PC-9 (cell line): ENCODE measurements around the gene FAM237B. TPM values are rescaled to one million over a fixed set of nuclear protein-coding genes. Genes with fewer than 3 reads are reported as not detected.
A peak's percentile ranks its signal among the peaks of the same experiment; 100 is the strongest.

Source experiments
- BruUV-seq: library from RNA; stranded (reverse); fragments of 400-500 nt; replicated peaks from 2 replicates; lab custom pipeline; 2021; lab: Mats Ljungman, UMichigan
- CTCF ChIA-PET: fragments of 300-600 bp; sonication (Branson Sonifier 250); formaldehyde crosslinking; loops from one replicate; lab custom pipeline; 2022; ENCODE audit warnings: antibody characterized with exemption; lab: Charles Lee
- POLR2A ChIA-PET: fragments of 300-600 bp; sonication (Branson Sonifier 250); formaldehyde crosslinking; loops from one replicate; lab custom pipeline; 2022; ENCODE audit warnings: antibody characterized with exemption; ENCODE audit not compliant: unreplicated experiment; lab: Charles Lee
- DNase-seq, 2 experiments: peaks; one replicate each; pipeline versions ENCODE4 v3.0.0 to v3.0.0-alpha.2; 2015 to 2022; ENCODE audit warnings: mixed read lengths in 1 of 2
- H2AFZ ChIP-seq: fragments of 200-600 bp; sonication (generic); 2 replicates; pipeline ENCODE4 v1.8.1; 2017; ENCODE audit warnings: antibody characterized with exemption
- H3F3A ChIP-seq: fragments of 200-600 bp; sonication (generic); 2 replicates; pipeline ENCODE4 v1.8.1; 2017; ENCODE audit warnings: antibody characterized with exemption, mild to moderate bottlenecking, low read depth; ENCODE audit not compliant: insufficient read depth
- H3K27ac ChIP-seq: fragments of 200-600 bp; sonication (generic); 2 replicates; pipeline ENCODE4 v1.6.1; 2016; ENCODE audit warnings: mixed run types
- H3K27me3 ChIP-seq: fragments of 200-600 bp; sonication (generic); 2 replicates; pipeline ENCODE4 v1.6.1; 2016; ENCODE audit warnings: low read depth, mixed run types; ENCODE audit not compliant: insufficient read depth
- H3K36me3 ChIP-seq: fragments of 200-600 bp; sonication (generic); 2 replicates; pipeline ENCODE4 v1.6.1; 2016; ENCODE audit warnings: low read depth, mixed run types
- H3K4me1 ChIP-seq: fragments of 200-600 bp; sonication (generic); replicated peaks from 2 replicates; pipeline ENCODE4 v1.6.1; 2016; ENCODE audit warnings: mixed run types; ENCODE audit not compliant: insufficient read depth
- H3K4me2 ChIP-seq: fragments of 200-600 bp; sonication (generic); 2 replicates; pipeline ENCODE4 v1.6.1; 2017; ENCODE audit warnings: mixed run types
- H3K4me3 ChIP-seq: fragments of 200-600 bp; sonication (generic); 2 replicates; pipeline ENCODE4 v1.6.1; 2016; ENCODE audit warnings: mixed run types
- H3K79me2 ChIP-seq: fragments of 200-600 bp; sonication (generic); 2 replicates; pipeline ENCODE4 v1.6.1; 2017; ENCODE audit warnings: low read depth, mixed run types
- H3K9me2 ChIP-seq: fragments of 200-600 bp; sonication (generic); 2 replicates; pipeline ENCODE4 v1.8.1; 2017; ENCODE audit warnings: mild to moderate bottlenecking; ENCODE audit not compliant: insufficient read depth
- H3K9me3 ChIP-seq: fragments of 200-600 bp; sonication (generic); 2 replicates; pipeline ENCODE4 v1.8.1; 2016; ENCODE audit warnings: low read depth; ENCODE audit not compliant: insufficient read depth
- H4K20me1 ChIP-seq: fragments of 200-600 bp; sonication (generic); 2 replicates; pipeline ENCODE4 v1.8.1; 2017; ENCODE audit not compliant: insufficient read depth
- CTCF ChIP-seq: fragments of 200-600 bp; sonication (generic); conservative IDR thresholded peaks from 2 replicates; pipeline ENCODE4 v1.6.1; 2017; ENCODE audit warnings: mixed run types, antibody characterized with exemption, mild to moderate bottlenecking, moderate library complexity
- EZH2 ChIP-seq: fragments of 200-600 bp; sonication (generic); IDR thresholded peaks from 2 replicates; pipeline ENCODE4 v1.8.0; 2017; ENCODE audit warnings: antibody characterized with exemption, low read depth
- intact Hi-C: fragments of 100-400 bp; cut with micrococcal nuclease; formaldehyde crosslinking; loops from one replicate; pipeline ENCODE4 v1.10.0; 2022; ENCODE audit not compliant: unreplicated experiment
- total RNA-seq: library from RNA; stranded (reverse); gene quantifications from 2 replicates; pipeline ENCODE4 v1.2.3, GENCODE V29; 2021

The FAM237B gene
- total RNA-seq, 1 experiment from 2014 or later: not detected

DNA sequence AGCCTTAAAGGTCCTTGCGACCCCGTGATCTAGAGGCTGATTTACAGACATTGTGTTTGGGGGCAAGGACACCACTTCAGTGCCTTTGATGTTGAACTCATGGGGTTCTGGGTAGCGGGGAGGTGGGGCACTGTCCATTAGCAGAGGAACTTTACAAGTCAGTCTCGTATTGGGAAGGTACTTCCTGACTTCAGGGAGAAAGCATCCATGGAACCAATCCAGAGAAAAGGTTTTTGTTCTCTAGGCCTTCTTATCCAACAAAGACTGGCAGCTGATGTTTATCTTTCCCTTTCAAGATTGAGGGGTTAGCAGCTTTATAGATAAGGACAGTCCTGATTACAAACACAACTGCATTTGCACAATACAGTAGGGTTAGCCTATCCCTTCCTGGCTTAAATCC, 28.2 kb upstream of the FAM237B start:
- Histone ChIP-seq H3K36me3 (peaks cover 18% of the 10 kb centered on the region), H3F3A (peaks cover 3% of the 10 kb centered on the region; the same call in 1 of the 2 replicates), H3K27me3 (no peaks in the 10 kb centered on the region), H3K4me3 (no peak overlapping the region), H4K20me1 (no peaks in the 10 kb centered on the region; the same call in 1 of the 2 replicates), H3K4me1 (0 out of 2 replicates have a peak, but pooled peaks cover 13% of the 10 kb centered on the region), H3K4me2 (no peak overlapping the region), H3K79me2 (peaks cover 47% of the 10 kb centered on the region), H3K9me2 (no peaks in the 10 kb centered on the region), H3K27ac (no peak overlapping the region), H3K9me3 (no peaks in the 10 kb centered on the region), H2AFZ (no peak overlapping the region)
- CTCF ChIA-PET: interaction anchor here (0.6 kb wide), 1 partner anchor 12 kb away, joined by 7 read pairs; no protein-coding TSS in a partner anchor
- intact Hi-C loops: loop anchor here (5.0 kb wide), 1 partner anchor 33 kb away; no protein-coding TSS in a partner anchor
- POLR2A ChIA-PET: no interaction called here
- no peak for TF ChIP-seq CTCF
- no peak for TF ChIP-seq EZH2
- no peak for DNase-seq
- BruUV-seq: TSS peak; percentile 3

DNA sequence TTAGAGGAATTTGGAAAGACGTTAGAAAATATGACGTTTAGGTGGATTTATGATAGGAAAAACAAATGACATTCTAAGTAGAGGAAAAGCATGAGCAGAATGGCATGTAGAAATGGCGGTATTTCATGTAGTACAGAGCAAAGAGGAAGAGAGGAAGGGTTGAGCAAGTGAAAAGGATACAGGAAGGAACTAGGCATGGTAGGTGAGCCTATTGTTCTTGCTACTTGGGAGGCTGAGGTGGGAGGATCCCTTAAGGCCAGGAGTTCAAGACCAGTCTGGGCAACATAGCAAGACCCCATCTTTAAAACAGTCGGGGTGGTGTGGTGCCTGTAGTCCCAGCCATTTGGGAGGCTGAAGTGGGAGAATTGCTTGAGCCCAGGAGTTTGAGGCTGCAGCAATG, 26.7 kb upstream of the FAM237B start:
- TF ChIP-seq CTCF (no peak), EZH2 (no peak)
- intact Hi-C loops: loop anchor here (5.0 kb wide), 1 partner anchor 35 kb away; no protein-coding TSS in a partner anchor
- no peak for DNase-seq
- 0 out of 2 replicates have a peak, but pooled peaks cover 13% of the 10 kb centered on the region for H3K4me1 ChIP-seq
- H3K4me2 ChIP-seq: peak overlapping the region; percentile 88
- H3K27ac ChIP-seq: no peak overlapping the region
- peaks cover 5% of the 10 kb centered on the region for H3K36me3 ChIP-seq
- ChIA-PET CTCF (no interaction called here), POLR2A (no interaction called here)
- no peak overlapping the region for H2AFZ ChIP-seq
- H3K9me3 ChIP-seq: no peaks in the 10 kb centered on the region
- BruUV-seq: no TSS peak
- H3F3A ChIP-seq: peaks cover 3% of the 10 kb centered on the region; the same call in 1 of the 2 replicates
- peak overlapping the region; percentile 94 for H3K4me3 ChIP-seq
- H3K9me2 ChIP-seq: no peaks in the 10 kb centered on the region
- H3K79me2 ChIP-seq: peaks cover 47% of the 10 kb centered on the region
- H4K20me1 ChIP-seq: no peaks in the 10 kb centered on the region; the same call in 1 of the 2 replicates
- no peaks in the 10 kb centered on the region for H3K27me3 ChIP-seq

DNA sequence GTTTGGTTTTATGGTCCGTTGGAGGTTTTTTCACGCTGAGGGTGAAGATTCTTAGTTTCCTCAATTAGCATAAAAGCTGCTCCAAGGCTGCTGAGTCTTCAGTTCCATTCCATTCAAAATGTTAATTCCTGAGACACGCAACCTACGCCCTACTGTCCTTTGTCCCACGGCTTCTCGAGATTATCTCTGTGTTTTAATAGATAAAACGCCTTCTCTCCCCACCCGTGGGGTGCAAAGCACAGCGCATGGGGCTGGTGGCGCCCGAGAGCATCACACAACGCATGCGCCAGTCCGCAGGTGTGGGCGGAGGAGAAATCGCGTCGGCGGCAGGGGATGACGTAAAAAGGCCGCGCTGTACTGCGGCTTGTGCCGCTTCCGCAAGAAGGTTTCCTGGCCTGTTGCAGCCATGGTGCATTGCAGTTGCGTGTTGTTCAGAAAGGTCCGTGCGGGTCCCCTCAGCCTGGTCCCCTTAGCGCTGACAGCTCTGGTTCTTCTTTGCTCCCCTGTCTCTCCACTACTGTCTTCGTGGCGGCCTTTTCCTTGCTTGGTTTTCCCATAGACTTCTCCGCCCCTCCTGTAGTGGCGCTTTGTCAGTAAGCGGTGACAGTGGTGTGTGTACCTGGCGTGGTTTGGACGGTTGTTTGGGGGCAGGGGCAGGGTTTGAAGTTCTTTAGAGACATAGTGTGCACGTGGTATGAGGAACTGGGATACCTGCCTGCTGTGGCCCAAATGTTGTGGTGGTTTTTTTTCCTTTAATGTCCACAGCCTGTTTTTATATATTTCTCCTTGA, 25.4 kb upstream of the FAM237B start, which contains the start of gene GTPBP10:
Gene GTPBP10, plus strand, starts transcription at position 381 of the 790 bp plus-strand sequence. Its CDS starts 26 bp downstream, at position 407.
- peak within 1 kb of the TSS; percentile 65 for H3K27ac ChIP-seq
- ChIA-PET CTCF (interaction anchor here (0.5 to 0.6 kb wide), 3 partner anchors 9 to 1316 kb away, joined by 3 to 7 read pairs (median 6); no protein-coding TSS in a partner anchor), POLR2A (interaction anchor here (0.7 kb wide), 1 partner anchor 57 kb away, joined by 9 read pairs; the partner anchor contains the start of gene CLDN12)
- peak within 1 kb of the TSS; percentile 99 for H2AFZ ChIP-seq
- TSS peak; percentile 66 for BruUV-seq
- no peaks in the 10 kb centered on the region for H4K20me1 ChIP-seq
- intact Hi-C loops: loop anchor here (1.0 to 5.0 kb wide), 2 partner anchors 36 to 57 kb away; partner anchors contain the start of gene CLDN12
- 0 out of 2 replicates have a peak, but pooled peaks cover 13% of the 10 kb centered on the region for H3K4me1 ChIP-seq
- H3K4me3 ChIP-seq: peak within 1 kb of the TSS; percentile 94
- H3K36me3 ChIP-seq: peaks cover 4% of the 10 kb centered on the region; the same call in 1 of the 2 replicates
- H3K79me2 ChIP-seq: peaks cover 42% of the 10 kb centered on the region
- DNase-seq: peak; percentile 84 to 91
- H3K27me3 ChIP-seq: no peaks in the 10 kb centered on the region
- H3K9me2 ChIP-seq: no peaks in the 10 kb centered on the region
- peaks cover 3% of the 10 kb centered on the region; the same call in 1 of the 2 replicates for H3F3A ChIP-seq
- TF ChIP-seq EZH2 (no peak), CTCF (peak; percentile 78)
- no peaks in the 10 kb centered on the region for H3K9me3 ChIP-seq
- H3K4me2 ChIP-seq: peak within 1 kb of the TSS; percentile 88
